A673 (cell line): ENCODE results near the gene SP6. TPM values are rescaled to one million over a fixed set of nuclear protein-coding genes. Genes with fewer than 3 reads are reported as not detected.

Source experiments
- BruUV-seq: library from RNA; stranded (reverse); fragments of 400-500 nt; replicated peaks from 2 replicates; lab custom pipeline; 2021; lab: Mats Ljungman, UMichigan
- CTCF ChIA-PET: fragments of 300-600 bp; sonication (Branson Sonifier 250); formaldehyde crosslinking; loops from one replicate; lab custom pipeline; 2022; ENCODE audit warnings: antibody characterized with exemption; lab: Charles Lee
- POLR2A ChIA-PET: fragments of 300-600 bp; sonication (Branson Sonifier 250); formaldehyde crosslinking; loops from one replicate; lab custom pipeline; 2022; ENCODE audit warnings: antibody characterized with exemption; ENCODE audit not compliant: low non-redundant PET; lab: Charles Lee
- DNase-seq: peaks from one replicate; pipeline ENCODE4 v3.0.0-alpha.2; 2015; ENCODE audit warnings: low spot score
- H3K27ac ChIP-seq: fragments of 200-600 bp; sonication (generic); 2 replicates; pipeline ENCODE4 v1.5.1; 2016; ENCODE audit warnings: mixed run types, low read depth, mild to moderate bottlenecking, mixed read lengths, antibody characterized with exemption, low read length; ENCODE audit not compliant: poor library complexity, severe bottlenecking
- H3K27me3 ChIP-seq: fragments of 200-600 bp; sonication (generic); replicated peaks from 2 replicates; pipeline ENCODE4 v1.6.1; 2017; ENCODE audit warnings: mixed run types, low read depth, mild to moderate bottlenecking, mixed read lengths, antibody characterized with exemption, low read length; ENCODE audit not compliant: insufficient read depth, poor library complexity
- H3K36me3 ChIP-seq: fragments of 200-600 bp; sonication (generic); 2 replicates; pipeline ENCODE4 v1.6.1; 2016; ENCODE audit warnings: mixed run types, mild to moderate bottlenecking, mixed read lengths, antibody characterized with exemption, low read length; ENCODE audit not compliant: insufficient read depth, poor library complexity, severe bottlenecking
- H3K4me1 ChIP-seq: fragments of 200-600 bp; sonication (generic); 2 replicates; pipeline ENCODE4 v1.6.1; 2017; ENCODE audit warnings: mixed run types, mild to moderate bottlenecking, mixed read lengths, antibody characterized with exemption, low read length; ENCODE audit not compliant: insufficient read depth, poor library complexity, severe bottlenecking
- H3K4me3 ChIP-seq: fragments of 200-600 bp; sonication (generic); 2 replicates; pipeline ENCODE4 v1.5.1; 2016; ENCODE audit warnings: low read depth, mixed run types, mild to moderate bottlenecking, mixed read lengths, low read length; ENCODE audit not compliant: poor library complexity, severe bottlenecking
- H3K9me3 ChIP-seq: fragments of 200-600 bp; sonication (generic); 2 replicates; pipeline ENCODE4 v1.6.1; 2016; ENCODE audit warnings: mixed run types, low read depth, mild to moderate bottlenecking, mixed read lengths, antibody characterized with exemption, low read length; ENCODE audit not compliant: poor library complexity, severe bottlenecking
- CTCF ChIP-seq: fragments of 300-800, 200-600 bp; sonication (generic); conservative IDR thresholded peaks from 2 replicates; pipeline ENCODE4 v1.5.1; 2017; ENCODE audit warnings: low read depth, mild to moderate bottlenecking, antibody characterized with exemption, low read length, moderate library complexity, mixed read lengths
- EZH2 ChIP-seq: fragments of 200-600 bp; sonication (generic); IDR thresholded peaks from 2 replicates; pipeline ENCODE4 v1.6.1; 2017; ENCODE audit warnings: borderline replicate concordance, low read depth, mild to moderate bottlenecking, mixed read lengths, antibody characterized with exemption, low read length; ENCODE audit not compliant: poor library complexity, severe bottlenecking
- intact Hi-C: fragments of 100-400 bp; cut with micrococcal nuclease; formaldehyde crosslinking; loops from one replicate; pipeline ENCODE4 v1.10.0; 2022; ENCODE audit not compliant: unreplicated experiment
- total RNA-seq: library from RNA; stranded (reverse); gene quantifications from 2 replicates; pipeline ENCODE4 v1.2.3, GENCODE V29; 2021

The SP6 gene
- total RNA-seq, 1 experiment from 2014 or later, result 0.15 TPM

- intact Hi-C loops, result no loop called here
- TF ChIP-seq EZH2, result no peak
- TF ChIP-seq CTCF, result no peak
- no TSS peak for BruUV-seq
- DNase-seq, result no peak
- peaks cover 3% of the 10 kb centered on the region for H3K27me3 ChIP-seq
- no peak overlapping the region for H3K27ac ChIP-seq
- no peaks in the 10 kb centered on the region for H3K9me3 ChIP-seq
- H3K4me1 ChIP-seq, result no peaks in the 10 kb centered on the region
- H3K4me3 ChIP-seq, result no peak overlapping the region
- CTCF ChIA-PET, result no interaction called here
- H3K36me3 ChIP-seq, result no peaks in the 10 kb centered on the region
- POLR2A ChIA-PET, result no interaction called here
Observed at GRCh38 chr17:47872019-47872650, 21.2 kb upstream of the SP6 start.

- intact Hi-C loops, result no loop called here
- Histone ChIP-seq H3K36me3 (no peaks in the 10 kb centered on the region), H3K4me3 (no peak overlapping the region), H3K27ac (no peak overlapping the region), H3K27me3 (peaks cover 3% of the 10 kb centered on the region), H3K9me3 (no peaks in the 10 kb centered on the region), H3K4me1 (no peaks in the 10 kb centered on the region)
- TF ChIP-seq CTCF (no peak), EZH2 (no peak)
- no peak for DNase-seq
- CTCF ChIA-PET, result no interaction called here
- BruUV-seq, result no TSS peak
- POLR2A ChIA-PET, result no interaction called here
Observed at GRCh38 chr17:47871048-47871447, 20.1 kb upstream of the SP6 start.

- POLR2A ChIA-PET, result interaction anchor here (0.7 kb wide), 1 partner anchor 17 kb away, joined by 3 read pairs; no protein-coding TSS in a partner anchor
- BruUV-seq, result no TSS peak
- peaks cover 3% of the 10 kb centered on the region for H3K27me3 ChIP-seq
Observed at GRCh38 chr17:47870056-47870455, 19.1 kb upstream of the SP6 start.

More at GRCh38 chr17:47870056-47870455, 19.1 kb upstream of the SP6 start:
- no peak overlapping the region for H3K4me3 ChIP-seq
- no peak overlapping the region for H3K27ac ChIP-seq
- DNase-seq, result no peak
- intact Hi-C loops, result no loop called here
- CTCF ChIA-PET, result no interaction called here
- no peaks in the 10 kb centered on the region for H3K36me3 ChIP-seq
- H3K9me3 ChIP-seq, result no peaks in the 10 kb centered on the region
- peaks cover 5% of the 10 kb centered on the region for H3K4me1 ChIP-seq
- TF ChIP-seq CTCF, result no peak
- no peak for TF ChIP-seq EZH2
